H1 (cell line): Measurements from ENCODE around the gene EIF2B2. TPM values are rescaled to one million over a fixed set of nuclear protein-coding genes. Genes with fewer than 3 reads are reported as not detected.

Experiments used
- CTCF ChIA-PET: fragments of 300-600 bp; sonication (Branson Sonifier 250); formaldehyde crosslinking; loops from one replicate; lab custom pipeline; 2021; ENCODE audit not compliant: partially characterized antibody; lab: Charles Lee
- POLR2A ChIA-PET: fragments of 300-600 bp; sonication (Branson Sonifier 250); formaldehyde crosslinking; loops from one replicate; lab custom pipeline; 2021; ENCODE audit warnings: inconsistent platforms; ENCODE audit not compliant: partially characterized antibody; lab: Charles Lee
- DNase-seq, 2 experiments: peaks; one replicate each; pipeline versions ENCODE4 v3.0.0 to v3.0.0-alpha.2; 2010 to 2022; ENCODE audit warnings: low spot score in 2 of 2, low read depth in 1 of 2, mixed read lengths in 1 of 2
- FAIRE-seq: peaks from 2 replicates; lab custom pipeline; 2011; peaks lifted over from hg19 to GRCh38; lab: Jason Lieb, UNC
- H2AFZ ChIP-seq: 2 replicates; pipeline ENCODE4 v1.8.1; 2012; ENCODE audit warnings: low read length, inconsistent platforms
- H2AK5ac ChIP-seq: 2 replicates; pipeline ENCODE4 v1.6.1; 2013; ENCODE audit warnings: low read depth, low read length
- H2BK120ac ChIP-seq: replicated peaks from 2 replicates; pipeline ENCODE3; 2013; ENCODE audit warnings: low read depth, low read length, inconsistent platforms
- H2BK12ac ChIP-seq: 2 replicates; pipeline ENCODE4 v1.6.1; 2013; ENCODE audit warnings: low read depth, low read length
- H2BK15ac ChIP-seq: 2 replicates; pipeline ENCODE4 v1.6.1; 2013; ENCODE audit warnings: low read length
- H2BK20ac ChIP-seq: 2 replicates; pipeline ENCODE4 v1.6.1; 2013; ENCODE audit warnings: low read length
- H2BK5ac ChIP-seq: 2 replicates; pipeline ENCODE4 v1.6.1; 2013; ENCODE audit warnings: low read depth, low read length
- H3K14ac ChIP-seq: 2 replicates; pipeline ENCODE4 v1.6.1; 2013; ENCODE audit warnings: inconsistent platforms; ENCODE audit not compliant: insufficient read length
- H3K18ac ChIP-seq: 2 replicates; pipeline ENCODE4 v1.6.1; 2013; ENCODE audit warnings: low read length; ENCODE audit errors: extremely low read depth
- H3K23ac ChIP-seq: 2 replicates; pipeline ENCODE4 v1.6.1; 2013; ENCODE audit warnings: inconsistent platforms; ENCODE audit not compliant: insufficient read length
- H3K23me2 ChIP-seq: 2 replicates; pipeline ENCODE4 v1.6.1; 2013; ENCODE audit warnings: low read depth, low read length
- H3K27ac ChIP-seq: 2 replicates; pipeline ENCODE4 v1.6.1; 2011; ENCODE audit warnings: low read depth, low read length, inconsistent platforms
- H3K27me3 ChIP-seq, 4 experiments: replicated peaks in 1 of 4; 1 replicate in 1 of 4; 2 replicates in 3 of 4; pipeline versions ENCODE4 v1.6.1 to v1.8.1; 2011 to 2013; ENCODE audit warnings: low read length in 3 of 4, mild to moderate bottlenecking in 3 of 4, inconsistent platforms in 2 of 4, mixed read lengths in 2 of 4, moderate library complexity in 1 of 4; ENCODE audit not compliant: control insufficient read depth in 3 of 4, insufficient read depth in 3 of 4; ENCODE audit errors: extremely low read depth in 1 of 4
- H3K36me3 ChIP-seq, 4 experiments: 2 replicates each; pipeline versions ENCODE4 v1.6.1 to v1.8.1; 2011 to 2013; ENCODE audit warnings: mild to moderate bottlenecking in 4 of 4, low read length in 3 of 4, moderate library complexity in 2 of 4, control low read depth in 1 of 4, inconsistent platforms in 1 of 4; ENCODE audit not compliant: insufficient read depth in 4 of 4, control insufficient read depth in 2 of 4
- H3K4ac ChIP-seq: replicated peaks from 2 replicates; pipeline ENCODE3; 2013; ENCODE audit warnings: low read length, low read depth, mixed read lengths, inconsistent platforms; ENCODE audit not compliant: insufficient read length
- H3K4me1 ChIP-seq, 4 experiments: replicated peaks in 1 of 4; 1 replicate in 1 of 4; 2 replicates in 3 of 4; pipeline versions ENCODE4 v1.6.1 to v1.8.1; 2011 to 2013; ENCODE audit warnings: low read length in 3 of 4, inconsistent platforms in 2 of 4, mixed read lengths in 1 of 4; ENCODE audit not compliant: insufficient read depth in 4 of 4, control insufficient read depth in 3 of 4
- H3K4me2 ChIP-seq, 2 experiments: 2 replicates each; pipeline versions ENCODE4 v1.6.1 to v1.8.1; 2011 to 2013; ENCODE audit warnings: low read depth in 2 of 2, low read length in 2 of 2, control low read depth in 1 of 2, inconsistent platforms in 1 of 2, mild to moderate bottlenecking in 1 of 2; ENCODE audit not compliant: insufficient read depth in 1 of 2
- H3K4me3 ChIP-seq, 4 experiments: fragments of 200-600, 300-600 bp in 1 of 4; sonication (generic), shearing (Covaris generic), sonication (Bioruptor Twin) in 1 of 4; 2 replicates each; pipeline versions ENCODE4 v1.5.1 to v1.8.1; 2011 to 2016; ENCODE audit warnings: low read length in 4 of 4, low read depth in 3 of 4, control low read depth in 2 of 4, inconsistent platforms in 2 of 4, mild to moderate bottlenecking in 2 of 4, mixed read lengths in 1 of 4, moderate library complexity in 1 of 4; ENCODE audit not compliant: insufficient read depth in 2 of 4; ENCODE audit errors: extremely low read depth in 1 of 4
- H3K56ac ChIP-seq: replicated peaks from 2 replicates; pipeline ENCODE3; 2013; ENCODE audit warnings: low read depth, mild to moderate bottlenecking, mixed read lengths, low read length, inconsistent platforms; ENCODE audit not compliant: insufficient read length
- H3K79me1 ChIP-seq: 2 replicates; pipeline ENCODE4 v1.6.1; 2013; ENCODE audit warnings: low read depth, low read length, control low read depth
- H3K79me2 ChIP-seq, 2 experiments: 2 replicates each; pipeline versions ENCODE4 v1.6.1 to v1.8.1; 2012 to 2013; ENCODE audit warnings: low read length in 2 of 2, mild to moderate bottlenecking in 2 of 2, inconsistent platforms in 1 of 2; ENCODE audit not compliant: insufficient read depth in 2 of 2, control insufficient read depth in 1 of 2
- H3K9ac ChIP-seq, 4 experiments: replicated peaks in 1 of 4; 1 replicate in 1 of 4; 2 replicates in 3 of 4; pipeline versions ENCODE4 v1.6.1 to v1.8.1; 2011 to 2013; ENCODE audit warnings: low read depth in 3 of 4, low read length in 3 of 4, control low read depth in 2 of 4, mild to moderate bottlenecking in 2 of 4, moderate library complexity in 2 of 4, inconsistent platforms in 1 of 4; ENCODE audit errors: extremely low read depth in 1 of 4
- H3K9me3 ChIP-seq, 2 experiments: 2 replicates each; pipeline versions ENCODE4 v1.6.1 to v1.8.1; 2012 to 2013; ENCODE audit warnings: mild to moderate bottlenecking in 2 of 2, moderate library complexity in 2 of 2, control low read depth in 1 of 2, inconsistent platforms in 1 of 2, low read depth in 1 of 2, low read length in 1 of 2, mixed read lengths in 1 of 2; ENCODE audit not compliant: insufficient read depth in 2 of 2
- H4K20me1 ChIP-seq, 2 experiments: replicated peaks in 1 of 2; 2 replicates each; pipeline versions ENCODE3 to v1.8.1; 2011 to 2013; ENCODE audit warnings: inconsistent platforms in 2 of 2, low read length in 2 of 2, mild to moderate bottlenecking in 1 of 2; ENCODE audit not compliant: insufficient read depth in 2 of 2, control insufficient read depth in 1 of 2
- H4K5ac ChIP-seq: 2 replicates; pipeline ENCODE4 v1.6.1; 2013; ENCODE audit warnings: low read length, low read depth, mixed read lengths, inconsistent platforms; ENCODE audit not compliant: insufficient read length
- H4K8ac ChIP-seq: 2 replicates; pipeline ENCODE4 v1.8.0; 2013; ENCODE audit warnings: mild to moderate bottlenecking, moderate library complexity, low read length, inconsistent platforms; ENCODE audit not compliant: insufficient read depth; ENCODE audit errors: extremely low read depth
- H4K91ac ChIP-seq: replicated peaks from 2 replicates; pipeline ENCODE3; 2013; ENCODE audit warnings: low read length, mixed read lengths, inconsistent platforms; ENCODE audit not compliant: insufficient read length
- SIX5 ChIP-seq: IDR thresholded peaks from 2 replicates; pipeline ENCODE4 v1.6.1; 2011; ENCODE audit warnings: mild to moderate bottlenecking, low read depth, low read length
- USF2 ChIP-seq: IDR thresholded peaks from 2 replicates; pipeline ENCODE4 v1.6.1; 2011; ENCODE audit warnings: low read length, improper control_type of control experiment
- WGBS, 2 experiments: shearing (Covaris generic) in 1 of 2; methylation state at CpG; one replicate each; pipeline versions ENCODE4 v1.1.6 to v1.1.7; 2013 to 2015; ENCODE audit warnings: low lambda C conversion rate in 2 of 2, mixed read lengths in 2 of 2, inconsistent platforms in 1 of 2, low coverage in 1 of 2, missing lambda C conversion rate in 1 of 2; ENCODE audit not compliant: insufficient replicate concordance in 2 of 2, insufficient coverage in 1 of 2, insufficient read length in 1 of 2; ENCODE audit errors: extremely low coverage in 1 of 2, missing lambda C conversion rate in 1 of 2; 5-methylcytosine and 5-hydroxymethylcytosine counted together
- polyA plus RNA-seq, 7 experiments: library from polyadenylated mRNA; depleted of rRNA in 3 of 7; stranded (reverse) in 5 of 7; unstranded in 2 of 7; fragments of >200 nt in 5 of 7; fragments of 200-250 nt in 2 of 7; gene quantifications; 1 replicate in 5 of 7; 2 replicates in 1 of 7; 4 replicates in 1 of 7; pipeline versions ENCODE4 v1.2.1 to v1.2.3, GENCODE V29; 2011 to 2013; ENCODE audit warnings: missing spikeins in 2 of 7, mixed read lengths in 2 of 7
- total RNA-seq: library from RNA; stranded (reverse); fragmentation: NEBNext Ultra II Directional; extraction: Animal tissue kit (Norgen Biotek cat#: 25700); gene quantifications from 2 replicates; pipeline ENCODE4 v1.2.1, GENCODE V29; 2021

The EIF2B2 gene
- total and polyA plus RNA-seq, 2 of the 8 experiments (the other 6 are each of a cell fraction or from before 2014, with no cell fraction given): 42.6 to 79.9 TPM

DNA sequence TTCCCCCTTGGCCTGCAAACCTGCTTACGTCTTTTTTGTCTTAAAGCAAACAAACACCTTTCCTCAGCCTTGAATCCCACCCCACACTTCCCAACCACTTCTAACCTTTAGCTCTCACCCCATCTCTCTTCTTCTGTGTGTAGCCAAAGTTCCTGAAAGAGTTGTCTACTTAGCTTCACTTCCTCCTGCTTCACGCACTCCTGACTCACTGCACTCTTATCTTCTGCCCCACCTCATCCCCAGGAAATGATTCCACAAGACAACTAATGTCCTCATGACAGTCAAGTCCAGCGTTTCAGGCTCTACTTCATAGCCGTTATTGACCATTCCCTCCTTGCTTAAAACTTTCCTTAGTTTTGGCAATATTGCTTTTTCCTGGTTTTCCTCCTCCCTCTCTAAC, 22.4 kb downstream of the EIF2B2 start:
- H3K79me2 ChIP-seq: no peaks in the 10 kb centered on the region
- WGBS, 2 experiments: 91% methylated on average over 4 of the region's 4 CpGs; no CpG with 5 or more reads in 1 of the 2 experiments
- H3K4me1 ChIP-seq: no peaks in the 10 kb centered on the region
- no peak for FAIRE-seq
- H4K5ac ChIP-seq: no peak overlapping the region
- H4K8ac ChIP-seq: no peak overlapping the region
- no peak overlapping the region for H3K23ac ChIP-seq
- no peak overlapping the region for H3K4me3 ChIP-seq
- no peaks in the 10 kb centered on the region for H3K27me3 ChIP-seq
- peaks cover 0 to 1% of the 10 kb centered on the region in 2 experiments for H4K20me1 ChIP-seq
- H3K4ac ChIP-seq: no peak overlapping the region
- no peak overlapping the region for H2AK5ac ChIP-seq
- H3K56ac ChIP-seq: no peak overlapping the region
- no peak overlapping the region for H2BK15ac ChIP-seq
- no peak overlapping the region for H2AFZ ChIP-seq
- H3K9ac ChIP-seq: no peak overlapping the region
- H3K36me3 ChIP-seq: peaks cover 0 to 13% (median 2%) of the 10 kb centered on the region in 4 experiments; a peak in 6 of 8 replicates
- TF ChIP-seq SIX5 (no peak), USF2 (no peak)
- H2BK12ac ChIP-seq: no peak overlapping the region
- no peaks in the 10 kb centered on the region for H3K9me3 ChIP-seq
- H3K18ac ChIP-seq: no peak overlapping the region
- no peak overlapping the region for H4K91ac ChIP-seq
- H3K23me2 ChIP-seq: no peaks in the 10 kb centered on the region
- H2BK120ac ChIP-seq: no peak overlapping the region
- no peak overlapping the region for H2BK20ac ChIP-seq
- no peak for DNase-seq
- H3K79me1 ChIP-seq: no peaks in the 10 kb centered on the region
- no peak overlapping the region for H3K14ac ChIP-seq
- CTCF ChIA-PET: interaction anchor here (0.7 to 4.7 kb wide), 14 partner anchors 11 to 165 kb away, joined by 3 to 33 read pairs (median 4); no protein-coding TSS in a partner anchor
- H3K4me2 ChIP-seq: no peak overlapping the region
- H3K27ac ChIP-seq: no peak overlapping the region
- H2BK5ac ChIP-seq: no peak overlapping the region
- POLR2A ChIA-PET: interaction anchor here (0.9 to 1.5 kb wide), 6 partner anchors 11 to 53 kb away, joined by 3 to 7 read pairs (median 3); no protein-coding TSS in a partner anchor
